HUES6 (cell line): Measurements from ENCODE around the gene FERMT3.

Source experiments
- H3K27ac ChIP-seq: 2 replicates; pipeline ENCODE4 v1.7.0; 2013; ENCODE audit warnings: low read depth, mild to moderate bottlenecking, low read length, inconsistent platforms
- H3K27me3 ChIP-seq: 2 replicates; pipeline ENCODE4 v1.6.1; 2013; ENCODE audit warnings: low read length; ENCODE audit not compliant: control insufficient read depth, insufficient read depth
- H3K36me3 ChIP-seq: 2 replicates; pipeline ENCODE4 v1.6.1; 2013; ENCODE audit warnings: low read length; ENCODE audit not compliant: control insufficient read depth, insufficient read depth
- H3K4me1 ChIP-seq: 2 replicates; pipeline ENCODE4 v1.6.1; 2013; ENCODE audit warnings: low read length; ENCODE audit not compliant: control insufficient read depth, insufficient read depth
- H3K4me3 ChIP-seq: 2 replicates; pipeline ENCODE4 v1.5.1; 2013; ENCODE audit warnings: low read depth, low read length
- H3K9ac ChIP-seq: one replicate; pipeline ENCODE4 v1.6.1; 2013; ENCODE audit warnings: mild to moderate bottlenecking, low read length
- H3K9me3 ChIP-seq: 2 replicates; pipeline ENCODE4 v1.6.1; 2013; ENCODE audit warnings: low read depth, low read length; ENCODE audit not compliant: control insufficient read depth, insufficient read depth

The FERMT3 gene

GRCh38 chr11:64208086-64208795, 1.7 kb downstream of the FERMT3 start:
- peaks cover 73% of the 10 kb centered on the region for H3K36me3 ChIP-seq
- H3K27me3 ChIP-seq: no peaks in the 10 kb centered on the region
- H3K9me3 ChIP-seq: no peaks in the 10 kb centered on the region
- peaks cover 8% of the 10 kb centered on the region; the same call in 1 of the 2 replicates for H3K4me1 ChIP-seq
- H3K9ac ChIP-seq: no peak overlapping the region
- no peak overlapping the region for H3K4me3 ChIP-seq
- H3K27ac ChIP-seq: no peak overlapping the region

GRCh38 chr11:64208796-64209562, 2.5 kb downstream of the FERMT3 start:
- Histone ChIP-seq H3K9ac (no peak overlapping the region), H3K27me3 (no peaks in the 10 kb centered on the region), H3K4me3 (no peak overlapping the region), H3K9me3 (no peaks in the 10 kb centered on the region), H3K4me1 (peaks cover 8% of the 10 kb centered on the region; the same call in 1 of the 2 replicates), H3K27ac (no peak overlapping the region), H3K36me3 (peaks cover 66% of the 10 kb centered on the region)

GRCh38 chr11:64209563-64209843, 3.0 kb downstream of the FERMT3 start:
- Histone ChIP-seq H3K4me3 (no peak overlapping the region), H3K36me3 (peaks cover 61% of the 10 kb centered on the region), H3K4me1 (peaks cover 8% of the 10 kb centered on the region; the same call in 1 of the 2 replicates), H3K27ac (no peak overlapping the region), H3K9ac (no peak overlapping the region), H3K9me3 (no peaks in the 10 kb centered on the region), H3K27me3 (no peaks in the 10 kb centered on the region)

- Histone ChIP-seq H3K9ac (no peak overlapping the region), H3K4me1 (peaks cover 8% of the 10 kb centered on the region; the same call in 1 of the 2 replicates), H3K27me3 (no peaks in the 10 kb centered on the region), H3K4me3 (no peak overlapping the region), H3K27ac (no peak overlapping the region), H3K36me3 (peaks cover 59% of the 10 kb centered on the region), H3K9me3 (no peaks in the 10 kb centered on the region)
These were observed 3.9 kb downstream of the FERMT3 start for GRCh38 chr11:64210301-64211020.

- no peak overlapping the region for H3K27ac ChIP-seq
- H3K4me3 ChIP-seq: no peak overlapping the region
- no peaks in the 10 kb centered on the region for H3K27me3 ChIP-seq
- peaks cover 50% of the 10 kb centered on the region for H3K36me3 ChIP-seq
- peaks cover 8% of the 10 kb centered on the region; the same call in 1 of the 2 replicates for H3K4me1 ChIP-seq
- H3K9me3 ChIP-seq: no peaks in the 10 kb centered on the region
- H3K9ac ChIP-seq: no peak overlapping the region
These were observed 4.8 kb downstream of the FERMT3 start for GRCh38 chr11:64211181-64211872.

GRCh38 chr11:64216879-64217278, 10.4 kb downstream of the FERMT3 start:
- no peaks in the 10 kb centered on the region for H3K9me3 ChIP-seq
- H3K9ac ChIP-seq: no peak overlapping the region
- H3K36me3 ChIP-seq: peaks cover 33% of the 10 kb centered on the region

GRCh38 chr11:64218628-64219353, 12.3 kb downstream of the FERMT3 start:
- Histone ChIP-seq H3K9me3 (no peaks in the 10 kb centered on the region), H3K27me3 (no peaks in the 10 kb centered on the region), H3K9ac (no peak overlapping the region), H3K27ac (no peak overlapping the region), H3K4me1 (no peaks in the 10 kb centered on the region), H3K36me3 (peaks cover 37% of the 10 kb centered on the region), H3K4me3 (no peak overlapping the region)

More at GRCh38 chr11:64216879-64217278, 10.4 kb downstream of the FERMT3 start:
- H3K4me3 ChIP-seq: no peak overlapping the region
- no peak overlapping the region for H3K27ac ChIP-seq
- no peaks in the 10 kb centered on the region for H3K27me3 ChIP-seq
- H3K4me1 ChIP-seq: no peaks in the 10 kb centered on the region

GRCh38 chr11:64219354-64219684, 12.8 kb downstream of the FERMT3 start:
- H3K27ac ChIP-seq: no peak overlapping the region
- no peak overlapping the region for H3K9ac ChIP-seq
- H3K9me3 ChIP-seq: no peaks in the 10 kb centered on the region
- no peaks in the 10 kb centered on the region for H3K4me1 ChIP-seq
- H3K27me3 ChIP-seq: no peaks in the 10 kb centered on the region
- H3K4me3 ChIP-seq: no peak overlapping the region
- H3K36me3 ChIP-seq: peaks cover 42% of the 10 kb centered on the region

GRCh38 chr11:64219755-64220154, 13.2 kb downstream of the FERMT3 start:
- Histone ChIP-seq H3K4me3 (no peak overlapping the region), H3K4me1 (no peaks in the 10 kb centered on the region), H3K27me3 (no peaks in the 10 kb centered on the region), H3K36me3 (peaks cover 45% of the 10 kb centered on the region), H3K27ac (no peak overlapping the region), H3K9me3 (no peaks in the 10 kb centered on the region), H3K9ac (no peak overlapping the region)

- Histone ChIP-seq H3K27me3 (no peaks in the 10 kb centered on the region), H3K36me3 (peaks cover 40% of the 10 kb centered on the region), H3K9ac (no peak overlapping the region), H3K4me3 (no peak overlapping the region), H3K27ac (no peak overlapping the region), H3K4me1 (peaks cover 2% of the 10 kb centered on the region; the same call in 1 of the 2 replicates), H3K9me3 (no peaks in the 10 kb centered on the region)
These were observed 13.8 kb downstream of the FERMT3 start for GRCh38 chr11:64220271-64220670.
